Thyroid gland (tissue), 4 donors: ENCODE data around the gene NF1.

Experiments used
- CTCF ChIP-seq, 6 experiments: fragments of 200-600 bp in 3 of 6; fragments of 450-650 bp in 3 of 6; sonication (generic) in 3 of 6; IDR thresholded peaks; one replicate each; pipeline ENCODE4 v1.5.1; 2016 to 2019; ENCODE audit warnings: antibody characterized with exemption in 6 of 6, mild to moderate bottlenecking in 2 of 6, inconsistent platforms in 1 of 6, moderate library complexity in 1 of 6
- POLR2A ChIP-seq, 2 donors: fragments of 450-650 bp; IDR thresholded peaks; one replicate each; pipeline ENCODE4 v1.6.1; 2017; ENCODE audit warnings: antibody characterized with exemption in 2 of 2, mild to moderate bottlenecking in 2 of 2, moderate library complexity in 1 of 2

- TF ChIP-seq POLR2A (IDR thresholded peaks at IDR 0.05) (no peak), CTCF (IDR thresholded peaks at IDR 0.05) (no peak)
These were observed 286.4 kb downstream of the NF1 start for GRCh38 chr17:31381165-31381668.
